GM19328 (cell line): ENCODE results near the gene KIAA1549.
"Not testable (repeated sequence)": the region's sequence is repeated elsewhere in the genome, so short reads cannot be mapped to it uniquely, and the experiment has no call there.

Source experiments
- ATAC-seq: cut with Tn5 transposase; IDR thresholded peaks from one replicate; pipeline ENCODE4 v1.9.1; 2021; ENCODE audit warnings: mild to moderate bottlenecking, moderate library complexity; ENCODE audit not compliant: unreplicated experiment

The KIAA1549 gene

DNA sequence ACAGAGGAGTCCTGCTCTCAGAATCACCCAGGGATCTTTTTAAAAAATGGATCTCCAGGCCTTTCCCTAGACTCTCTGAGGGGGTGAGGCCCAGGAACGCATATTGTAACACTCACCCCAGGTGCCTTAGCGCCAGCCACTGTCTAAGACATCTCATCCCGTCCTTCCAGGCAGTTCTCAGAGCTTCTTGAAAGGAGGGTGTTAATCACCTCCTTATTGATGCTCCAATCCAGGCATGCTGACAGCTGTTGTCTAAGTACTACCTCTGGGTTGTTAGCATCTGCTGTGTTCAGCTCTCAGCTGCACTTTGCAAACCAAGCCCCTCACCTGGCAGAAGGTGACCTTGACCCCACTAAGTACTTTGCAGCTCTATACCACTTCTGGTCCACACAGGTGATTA, 36.0 kb downstream of the KIAA1549 start:
- ATAC-seq, result no peak

DNA sequence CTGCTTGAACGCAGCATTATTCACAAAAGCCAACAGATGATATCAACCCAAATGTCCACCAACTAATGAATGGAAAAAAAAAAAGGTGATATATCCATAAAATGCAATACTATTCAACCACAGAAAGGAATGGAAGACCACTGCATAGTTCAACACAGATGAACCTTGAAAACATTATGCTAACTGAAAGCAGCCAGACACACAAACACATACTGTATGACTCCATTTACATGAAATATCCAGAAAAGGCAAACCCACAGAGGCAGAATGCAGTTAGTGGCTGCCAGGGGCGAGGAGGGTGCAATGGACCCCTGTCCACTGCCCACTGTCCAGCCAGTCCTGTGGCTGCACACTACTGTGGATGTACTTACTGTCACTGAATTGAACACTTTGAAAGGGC, 36.6 kb downstream of the KIAA1549 start:
- ATAC-seq, result no peak

DNA sequence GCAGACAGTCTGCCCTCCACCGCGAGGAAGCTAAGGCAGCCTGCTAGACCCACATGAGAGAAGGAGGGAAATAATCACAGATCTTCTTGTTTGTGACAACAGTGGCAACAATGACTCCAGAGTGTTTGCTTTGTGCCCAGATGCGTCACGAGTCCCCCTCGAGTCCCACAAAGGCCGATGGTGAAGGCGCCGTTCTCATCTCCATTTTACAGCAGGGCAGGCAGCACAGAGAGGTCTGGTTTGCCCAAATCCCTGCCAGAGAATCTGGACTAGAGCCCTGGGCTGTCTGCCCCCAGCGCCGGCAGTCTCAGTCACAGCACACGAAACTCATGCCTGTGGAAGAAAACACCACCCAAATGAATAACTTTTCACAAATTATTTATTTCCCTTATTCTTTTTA, 38.1 kb downstream of the KIAA1549 start:
- no peak for ATAC-seq

DNA sequence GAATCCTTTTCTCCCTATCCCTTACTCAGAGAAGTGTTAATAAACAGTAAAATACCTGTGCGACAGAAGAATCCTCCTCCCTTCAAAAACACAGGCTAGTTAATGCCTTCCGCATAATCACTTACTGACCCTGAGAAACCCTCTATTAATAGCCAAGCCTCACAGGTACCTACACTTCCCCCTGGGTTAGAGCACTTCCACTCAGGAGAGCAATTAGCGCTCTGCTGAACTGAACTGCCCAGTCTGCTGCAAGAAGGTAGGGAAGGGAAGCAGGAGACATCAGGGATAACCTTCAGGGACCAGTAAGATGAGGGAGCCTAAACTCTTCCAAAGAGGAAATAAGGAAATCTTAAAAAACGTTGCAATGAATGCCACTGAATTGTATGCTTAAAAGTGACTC, 39.6 kb downstream of the KIAA1549 start:
- ATAC-seq, result no peak

DNA sequence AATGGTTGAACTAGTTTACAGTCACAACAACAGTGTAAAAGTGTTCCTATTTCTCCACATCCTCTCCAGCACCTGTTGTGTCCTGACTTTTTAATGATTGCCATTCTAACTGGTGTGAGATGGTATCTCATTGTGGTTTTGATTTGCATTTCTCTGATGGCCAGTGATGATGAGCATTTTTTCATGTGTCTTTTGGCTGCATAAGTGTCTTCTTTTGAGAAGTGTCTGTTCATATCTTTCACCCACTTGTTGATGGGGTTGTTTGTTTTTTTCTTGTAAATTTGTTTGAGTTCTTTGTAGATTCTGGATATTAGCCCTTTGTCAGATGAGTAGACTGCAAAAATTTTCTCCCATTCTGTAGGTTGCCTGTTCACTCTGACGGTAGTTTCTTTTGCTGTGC, 40.6 kb downstream of the KIAA1549 start:
- ATAC-seq, result not testable (repeated sequence)

DNA sequence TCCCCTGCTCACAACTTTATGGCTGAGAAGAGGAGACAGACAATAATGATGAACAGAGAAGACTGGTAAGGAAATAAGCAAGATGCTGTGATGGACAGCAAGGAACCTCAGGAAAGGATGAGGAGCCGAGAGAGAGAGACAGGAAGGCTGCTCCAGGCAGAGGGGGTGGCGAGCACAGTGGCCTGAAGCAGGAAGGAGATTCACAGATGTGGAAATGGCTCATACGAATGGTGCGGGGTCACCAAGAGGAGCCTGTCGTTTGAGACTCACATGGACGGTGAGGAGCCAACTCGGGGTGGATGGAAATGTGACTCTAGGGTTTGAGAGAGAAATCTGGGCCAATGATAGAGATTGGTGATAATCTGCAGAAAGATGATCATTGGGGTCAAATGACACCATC, 43.7 kb downstream of the KIAA1549 start:
- no peak for ATAC-seq

DNA sequence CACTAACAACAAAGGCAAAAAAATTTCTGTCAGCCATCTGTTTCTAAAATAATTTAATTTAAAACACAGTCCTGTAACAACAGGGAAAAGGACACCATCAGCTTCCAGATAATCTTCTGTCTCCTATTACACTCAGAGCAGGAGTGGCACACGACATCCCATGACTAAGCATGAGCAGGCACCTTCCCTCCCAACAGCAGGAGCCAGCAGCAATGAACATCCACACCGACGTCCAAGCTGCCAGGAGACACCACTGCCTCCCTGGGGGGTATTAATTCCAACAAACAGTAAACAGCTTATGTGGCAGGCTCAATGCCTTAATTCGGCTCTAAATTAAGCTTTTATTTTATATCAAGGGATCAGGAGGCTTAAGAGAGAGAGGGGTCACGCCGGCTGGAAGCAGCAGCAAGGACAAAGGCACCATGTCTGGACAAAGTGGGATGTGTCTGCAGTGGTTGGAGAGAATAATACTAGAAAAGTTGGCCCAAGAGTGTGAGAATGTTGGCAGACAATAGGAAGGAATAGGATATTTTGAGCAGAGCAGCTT, 45.7 kb downstream of the KIAA1549 start:
- no peak for ATAC-seq

DNA sequence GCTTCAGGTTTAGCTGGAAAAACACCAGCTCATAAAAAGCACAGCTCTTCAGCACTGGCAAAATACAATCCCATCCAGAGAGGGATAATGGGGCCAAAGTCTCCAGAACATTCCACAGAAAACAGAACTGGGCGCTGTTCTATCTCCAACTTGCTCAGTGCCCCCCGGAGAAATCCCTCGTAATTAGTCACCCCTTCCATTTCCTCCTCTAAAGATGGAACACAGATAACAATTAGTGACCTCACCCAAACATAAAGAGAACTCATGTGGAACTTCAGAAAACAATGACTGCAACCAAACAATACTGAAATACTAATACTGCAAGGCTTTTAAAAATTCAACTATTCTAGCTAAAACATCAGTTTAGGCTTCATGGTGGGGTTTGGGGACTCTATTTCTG, 46.3 kb downstream of the KIAA1549 start:
- ATAC-seq, result no peak

DNA sequence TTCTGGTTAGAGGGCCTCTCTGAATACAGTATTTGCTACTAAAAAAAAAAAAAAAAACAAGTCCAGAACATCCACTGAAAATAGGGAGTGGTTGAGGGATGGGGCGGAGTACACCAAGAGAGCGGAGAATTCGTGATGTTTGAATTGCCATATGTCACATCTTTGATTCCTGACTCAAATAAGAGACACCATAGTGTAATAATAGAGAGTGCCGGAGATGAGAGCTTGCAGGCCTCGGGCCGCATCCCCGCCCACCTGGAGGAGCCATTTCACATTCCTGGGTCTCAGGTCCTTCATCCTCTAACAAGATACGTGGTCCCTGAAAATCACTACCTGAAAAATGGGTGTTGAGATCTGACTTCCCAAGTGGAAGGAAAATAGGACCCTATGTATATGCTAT, 46.8 kb downstream of the KIAA1549 start:
- no peak for ATAC-seq

DNA sequence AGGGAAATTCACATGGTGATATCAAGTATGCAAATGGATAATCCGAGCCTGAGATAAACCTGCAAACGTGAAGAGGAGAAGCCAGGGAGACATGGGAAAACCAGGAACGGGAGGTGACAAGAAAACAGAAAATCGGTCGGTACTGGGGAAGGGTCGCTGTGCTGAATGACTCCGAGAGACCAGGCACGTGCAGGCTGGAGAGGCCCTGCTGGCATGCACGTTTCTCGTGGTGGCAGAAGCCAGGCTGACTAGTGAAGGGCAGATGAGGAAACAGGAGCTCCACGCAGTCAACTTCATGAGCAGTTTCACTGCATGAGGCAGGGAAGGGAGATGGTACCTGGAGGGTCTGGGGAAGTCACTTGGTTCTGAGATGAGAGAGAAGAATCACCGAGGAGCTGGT, 48.3 kb downstream of the KIAA1549 start:
- ATAC-seq, result no peak

DNA sequence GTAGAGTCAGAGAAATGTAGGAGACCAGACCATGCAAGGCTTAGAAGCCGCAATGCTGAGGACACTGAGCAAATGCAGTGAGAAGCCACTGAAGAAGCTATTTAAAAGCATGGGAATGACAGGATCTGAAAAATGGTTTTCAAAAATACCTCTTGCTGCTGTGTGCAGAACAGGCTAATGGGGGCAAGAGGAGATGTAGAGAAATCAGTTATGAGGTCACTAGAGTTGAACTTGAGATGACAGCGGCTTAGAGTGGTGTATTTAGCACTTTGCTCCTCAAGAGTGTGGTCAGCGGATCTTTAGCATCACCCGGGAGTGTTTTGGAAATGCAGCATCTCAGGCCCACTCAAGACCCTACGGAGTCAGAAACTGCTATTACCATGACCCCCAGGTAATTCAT, 48.8 kb downstream of the KIAA1549 start:
- ATAC-seq, result no peak

DNA sequence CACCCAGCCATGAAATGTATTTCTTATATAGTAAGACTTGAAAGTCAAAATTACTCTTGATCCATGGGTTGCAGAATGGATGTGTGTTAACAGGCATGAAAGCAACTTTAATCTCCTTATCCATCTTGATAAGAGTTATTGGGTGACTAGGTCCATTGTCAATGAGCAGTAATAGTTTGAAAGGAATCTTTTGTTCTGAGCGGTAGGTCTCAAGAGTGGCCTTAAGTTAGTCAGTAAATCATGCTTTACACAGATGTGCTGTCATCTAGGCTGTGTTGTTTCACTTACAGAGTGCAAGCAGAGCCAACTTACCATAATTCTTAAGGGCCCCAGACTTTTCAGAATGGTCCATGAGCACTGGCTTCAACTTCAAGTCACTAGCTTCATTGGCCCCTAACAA, 51.2 kb downstream of the KIAA1549 start:
- no peak for ATAC-seq

DNA sequence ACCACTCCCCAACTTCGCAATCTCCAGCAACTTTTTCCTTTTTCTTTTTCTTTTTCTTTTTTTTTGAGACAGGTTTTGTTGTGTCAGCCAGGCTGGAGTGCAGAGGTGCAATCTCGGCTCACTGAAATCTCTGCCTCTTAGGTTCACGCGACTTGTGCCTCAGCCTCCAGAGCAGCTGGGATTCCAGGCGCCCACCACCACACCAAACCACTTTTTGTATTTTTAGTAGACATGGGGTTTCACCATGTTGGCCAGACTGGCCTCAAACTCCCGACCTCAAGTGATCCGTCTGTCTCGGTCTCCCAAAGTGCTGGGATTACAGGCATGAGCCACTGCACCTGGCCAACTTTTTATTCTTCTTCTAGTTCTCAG, 55.0 kb downstream of the KIAA1549 start:
- ATAC-seq, result no peak

DNA sequence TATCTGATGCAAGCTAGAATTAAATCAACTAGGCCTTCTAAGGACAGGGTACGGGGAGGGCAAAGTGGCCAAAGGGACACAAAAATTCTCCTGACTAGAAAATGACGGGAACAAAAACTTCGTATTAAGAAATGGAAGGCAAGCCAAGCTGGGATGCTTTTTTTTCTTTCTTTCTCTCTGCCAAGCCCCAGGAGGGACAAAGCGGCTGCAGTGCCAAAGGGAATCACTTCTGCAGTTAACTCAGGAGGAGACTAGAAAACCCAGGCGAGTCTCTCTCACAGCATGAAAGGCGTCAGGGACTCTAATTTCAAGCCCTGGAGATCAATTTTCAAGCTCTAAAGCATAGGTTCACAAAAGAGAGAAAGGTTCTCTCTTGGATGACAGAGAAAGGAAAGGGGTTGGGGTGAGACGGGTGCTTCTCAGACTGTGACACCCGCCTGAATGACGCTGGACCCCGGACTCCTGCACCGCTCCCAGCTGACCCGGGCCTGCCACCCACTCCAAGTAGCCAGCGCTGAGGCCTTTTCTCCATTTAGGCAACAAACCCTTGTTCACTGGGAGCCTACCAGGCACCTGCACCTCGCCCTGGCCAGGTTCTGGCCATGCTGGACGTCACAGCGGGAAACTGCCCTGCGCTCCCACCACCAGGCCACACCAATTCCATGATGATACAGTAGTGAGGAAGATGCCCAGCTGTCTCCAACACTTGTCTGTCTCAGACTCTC, 56.5 kb downstream of the KIAA1549 start:
- ATAC-seq, result no peak

DNA sequence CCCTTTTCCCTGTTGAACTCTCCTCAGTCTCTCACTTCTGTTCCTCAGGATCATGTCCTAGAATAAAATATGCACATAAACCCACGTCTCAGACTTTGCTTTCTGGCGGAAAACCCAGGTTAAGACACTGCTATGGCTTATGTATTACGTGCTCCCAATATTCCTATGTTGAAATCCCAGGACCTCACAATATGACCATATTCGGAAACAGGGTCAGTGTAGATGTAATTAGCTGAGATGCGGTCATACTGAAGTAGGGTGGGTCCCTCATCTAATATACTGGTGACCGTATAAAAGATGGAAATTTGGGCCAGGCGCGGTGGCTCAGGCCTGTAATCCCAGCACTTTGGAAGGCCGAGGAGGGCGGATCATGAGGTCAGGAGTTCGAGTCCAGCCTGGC, 59.9 kb downstream of the KIAA1549 start:
- no peak for ATAC-seq

DNA sequence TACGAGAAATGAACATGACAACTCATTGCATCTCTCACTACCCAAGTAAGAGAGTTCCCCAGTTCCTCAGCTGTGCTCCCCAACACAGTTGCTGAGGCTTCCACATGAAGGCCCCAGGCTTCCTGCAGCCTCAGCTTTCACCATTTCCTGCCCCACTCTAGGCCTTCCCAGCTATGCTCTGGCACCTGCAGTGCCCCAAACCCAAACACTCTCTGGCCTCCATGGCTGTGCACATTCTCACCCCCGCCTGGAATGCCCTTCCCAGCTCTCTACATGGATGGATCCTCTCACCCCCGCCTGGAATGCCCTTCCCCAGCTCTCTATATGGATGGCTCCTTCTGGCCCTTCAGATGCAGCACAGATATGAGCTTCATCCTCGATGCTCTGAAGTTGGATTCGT, 61.3 kb downstream of the KIAA1549 start:
- no peak for ATAC-seq

DNA sequence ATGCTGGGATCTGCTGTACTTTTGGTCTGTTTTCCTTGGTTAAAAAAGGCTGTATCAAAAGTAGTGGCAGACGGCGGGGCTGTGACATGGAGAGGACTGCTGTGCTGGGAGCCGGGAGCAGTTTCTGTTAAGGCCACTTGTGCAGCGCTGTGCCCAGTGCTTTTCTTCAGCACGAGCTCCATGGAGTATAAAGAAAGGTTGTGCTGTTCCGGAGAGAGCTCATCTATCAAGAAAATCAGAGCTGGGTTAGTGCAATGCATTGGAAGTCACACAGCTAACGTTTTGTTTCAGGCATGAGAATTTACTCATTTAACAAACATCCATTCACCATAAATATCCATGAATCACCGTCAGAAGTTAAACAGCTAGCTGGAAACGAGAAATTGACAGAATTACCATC, 62.0 kb downstream of the KIAA1549 start:
- no peak for ATAC-seq

DNA sequence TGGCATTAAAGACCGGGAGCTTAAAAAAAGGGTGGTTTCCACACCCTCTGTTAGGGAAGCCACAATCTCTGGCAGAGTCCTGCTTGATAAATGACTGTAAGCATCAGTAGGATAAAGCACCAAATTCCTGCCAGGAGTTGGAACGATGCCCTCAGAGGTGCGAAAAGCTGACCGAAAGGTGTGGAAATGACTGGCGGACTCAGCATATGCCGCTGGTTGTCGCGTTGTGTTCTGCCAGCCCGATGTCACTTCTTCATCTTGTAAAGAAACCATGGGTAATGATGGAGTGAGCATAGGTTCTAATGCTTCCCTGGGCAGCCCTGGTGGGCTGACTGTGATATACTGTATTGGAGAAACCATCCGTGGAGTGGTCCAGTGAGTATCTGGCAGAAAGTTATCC, 62.4 kb downstream of the KIAA1549 start:
- ATAC-seq, result no peak

DNA sequence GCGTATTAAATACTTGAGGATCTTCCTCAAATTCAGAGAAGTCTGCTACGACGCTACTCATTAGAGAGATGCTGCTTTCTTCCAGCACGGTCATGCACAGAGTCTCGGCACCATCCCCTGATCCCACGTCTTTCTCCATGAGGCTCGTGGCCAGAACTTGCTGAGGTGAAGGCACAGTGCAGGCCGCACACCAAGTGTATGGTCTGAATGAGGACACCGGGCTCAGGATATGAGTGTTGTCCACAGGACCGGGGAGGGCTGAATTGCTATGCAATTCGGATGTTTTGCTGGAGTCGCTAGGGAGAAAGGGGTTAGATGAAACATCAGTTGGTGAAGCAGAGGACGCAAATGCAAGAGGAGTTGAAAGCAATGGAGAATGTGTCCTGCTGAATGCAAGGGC, 63.0 kb downstream of the KIAA1549 start:
- no peak for ATAC-seq

DNA sequence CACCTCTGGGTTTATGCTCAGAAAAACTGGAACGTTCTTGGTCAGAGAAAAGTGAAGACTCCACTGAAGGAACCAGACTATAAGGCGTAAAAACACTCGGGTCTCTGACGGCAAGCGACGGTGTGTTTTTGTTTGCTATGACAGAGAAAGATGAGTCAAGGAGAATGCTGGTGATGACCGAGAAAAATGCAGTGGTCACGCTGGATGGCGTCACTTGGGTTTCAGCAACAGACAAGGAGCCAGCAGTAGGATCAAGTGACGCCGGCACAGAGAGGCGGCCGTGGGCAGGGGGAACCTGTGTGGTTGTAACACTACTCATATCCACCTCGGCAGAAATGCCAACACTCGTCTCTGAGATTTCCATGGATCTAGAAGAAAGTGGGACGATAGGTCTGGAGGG, 63.4 kb downstream of the KIAA1549 start:
- ATAC-seq, result no peak

DNA sequence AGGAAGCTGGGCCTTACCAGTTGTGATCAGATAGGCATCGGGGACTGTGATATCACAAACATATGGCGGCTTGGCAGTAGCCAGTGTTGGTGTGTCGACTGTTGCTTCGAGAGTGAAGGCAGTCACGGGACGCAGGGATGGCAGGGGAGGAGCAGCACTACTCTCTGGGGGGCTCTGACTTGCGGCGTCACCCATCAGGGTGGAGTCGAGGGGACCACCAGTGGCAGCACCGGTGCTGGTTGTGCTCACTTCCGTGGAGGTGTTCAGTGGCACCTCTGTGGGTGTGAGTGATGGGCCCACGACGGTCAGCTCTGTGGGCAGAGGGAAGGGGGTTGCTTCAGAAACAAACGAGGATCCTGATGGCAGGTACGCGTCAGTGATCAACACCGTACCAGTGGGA, 64.5 kb downstream of the KIAA1549 start:
- no peak for ATAC-seq

DNA sequence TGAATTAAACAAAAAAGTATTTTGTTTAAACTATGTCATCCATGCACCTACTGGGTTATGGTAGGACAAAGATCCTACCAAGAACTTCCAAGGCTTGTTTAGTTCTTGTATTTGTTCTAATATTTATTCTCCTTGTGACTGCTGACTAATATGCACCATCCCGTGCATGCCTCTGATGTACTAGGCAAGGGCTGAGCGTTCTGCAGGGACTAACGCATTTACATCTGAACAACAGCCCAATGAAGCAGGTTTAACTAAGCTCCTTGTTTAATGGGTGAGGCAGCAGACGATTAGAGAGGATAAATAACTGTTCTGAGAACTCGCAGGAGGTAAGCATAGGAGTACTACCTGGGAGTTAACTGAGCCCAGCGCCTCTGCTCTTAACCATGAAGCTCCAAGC, 64.9 kb downstream of the KIAA1549 start:
- no peak for ATAC-seq

DNA sequence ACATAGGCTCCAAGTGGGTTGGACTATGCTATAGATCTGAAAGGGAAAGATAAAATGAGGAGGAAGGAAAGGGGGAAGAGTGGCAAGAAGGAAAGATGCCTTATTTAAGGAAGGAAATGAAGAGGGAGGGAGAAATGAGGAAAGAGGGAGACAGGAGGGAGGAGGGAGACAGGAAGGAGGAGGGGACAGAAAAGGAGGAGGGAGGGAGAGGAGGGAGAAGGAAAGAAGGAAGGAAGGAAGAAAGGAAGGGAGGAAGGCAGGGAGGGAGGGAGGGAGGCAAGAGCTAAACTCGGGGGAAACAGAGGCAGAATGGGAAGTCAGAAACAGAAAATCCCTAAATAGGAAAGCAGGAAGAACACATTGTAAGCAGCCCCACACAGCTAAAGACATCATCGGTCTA, 67.4 kb downstream of the KIAA1549 start:
- no peak for ATAC-seq
